SH-SY5Y (cell line): ENCODE data around the gene SPEM3.

Experiments
- GATA2 ChIP-seq: IDR thresholded peaks from 2 replicates; pipeline ENCODE4 v1.6.1; 2011; ENCODE audit warnings: mild to moderate bottlenecking, low read depth, low read length
- GATA3 ChIP-seq: IDR thresholded peaks from 2 replicates; pipeline ENCODE4 v1.6.1; 2011; ENCODE audit warnings: low read depth, mild to moderate bottlenecking, low read length, moderate library complexity

Gene SPEM3

GRCh38 chr17:7393613-7394451, 34.8 kb upstream of the SPEM3 start:
- no peak for TF ChIP-seq GATA2
- no peak for TF ChIP-seq GATA3

GRCh38 chr17:7394452-7395191, 34.0 kb upstream of the SPEM3 start, which contains the start of gene PLSCR3:
TSS of gene PLSCR3 (minus strand) at chr17:7394525. CDS start at chr17:7394110, 415 bp downstream.
- TF ChIP-seq GATA3 (no peak), GATA2 (no peak)

GRCh38 chr17:7396147-7396546, 32.5 kb upstream of the SPEM3 start:
- TF ChIP-seq GATA2: no peak
- no peak for TF ChIP-seq GATA3

GRCh38 chr17:7398612-7399011, 30.0 kb upstream of the SPEM3 start:
- TF ChIP-seq GATA2: no peak
- no peak for TF ChIP-seq GATA3

GRCh38 chr17:7403043-7403726, 25.5 kb upstream of the SPEM3 start:
- TF ChIP-seq GATA3 (no peak), GATA2 (no peak)

- TF ChIP-seq GATA2 (no peak), GATA3 (no peak)
Measured at GRCh38 chr17:7403727-7403976, 25.0 kb upstream of the SPEM3 start.

- TF ChIP-seq GATA3 (no peak), GATA2 (no peak)
Measured at GRCh38 chr17:7403977-7404736, 24.5 kb upstream of the SPEM3 start, which contains the start of gene TMEM256. TSS of gene TMEM256 (minus strand) at chr17:7404097. CDS start at chr17:7404084, 13 bp downstream.

- no peak for TF ChIP-seq GATA3
Measured at GRCh38 chr17:7404737-7405349, 23.8 kb upstream of the SPEM3 start.

GRCh38 chr17:7405350-7406234, 23.1 kb upstream of the SPEM3 start:
- no peak for TF ChIP-seq GATA3
- no peak for TF ChIP-seq GATA2

- no peak for TF ChIP-seq GATA2
Measured at GRCh38 chr17:7406235-7406825, 22.3 kb upstream of the SPEM3 start.

GRCh38 chr17:7407082-7407481, 21.6 kb upstream of the SPEM3 start:
- TF ChIP-seq GATA2 (no peak), GATA3 (no peak)

GRCh38 chr17:7407485-7408251, 21.0 kb upstream of the SPEM3 start, which contains the start of gene NLGN2:
TSS of gene NLGN2 (plus strand) at chr17:7407845. CDS start at chr17:7408256, 411 bp downstream.
- no peak for TF ChIP-seq GATA3
- TF ChIP-seq GATA2: no peak
